GM19328 (cell line): ENCODE results near the gene BRSK2.

Experiments
- ATAC-seq: cut with Tn5 transposase; IDR thresholded peaks from one replicate; pipeline ENCODE4 v1.9.1; 2021; ENCODE audit warnings: mild to moderate bottlenecking, moderate library complexity; ENCODE audit not compliant: unreplicated experiment

Gene BRSK2

DNA sequence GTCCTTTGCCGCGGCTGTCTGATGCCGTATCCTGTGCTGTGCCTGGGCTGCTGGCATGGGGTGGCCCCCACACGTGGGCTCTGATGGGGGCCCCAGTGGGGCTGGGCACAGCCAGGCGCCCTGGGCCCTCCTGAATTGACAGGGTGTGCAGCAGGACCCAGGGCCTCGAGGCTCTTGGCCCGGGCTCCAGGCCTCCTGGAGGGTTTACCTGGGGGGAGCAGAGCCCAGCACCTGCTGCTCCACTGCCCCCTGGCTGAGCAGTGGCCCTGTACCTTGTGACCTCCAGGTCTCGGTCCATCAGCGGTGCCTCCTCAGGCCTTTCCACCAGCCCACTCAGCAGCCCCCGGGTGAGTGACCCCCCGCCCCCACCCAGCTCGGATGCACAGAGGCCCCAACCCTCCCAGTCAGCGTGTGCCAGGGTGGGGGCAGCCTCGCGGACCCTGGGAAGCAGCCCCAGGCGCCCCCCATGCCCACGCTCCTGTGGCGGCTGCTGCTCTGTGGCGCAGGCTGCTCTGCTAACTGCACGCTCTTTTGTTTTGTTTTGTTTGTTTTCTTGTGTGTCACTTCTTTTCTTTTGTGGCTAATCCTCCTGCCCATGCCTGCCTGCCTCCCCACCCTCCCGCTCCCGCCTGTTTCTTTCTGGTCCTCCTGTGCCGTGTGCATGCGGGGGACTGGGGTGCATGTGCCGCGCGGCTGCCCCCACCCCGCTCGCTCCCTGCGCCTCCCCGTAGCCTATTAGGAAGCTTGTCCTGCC is 59.9 kb downstream of the BRSK2 start:
- ATAC-seq: no peak

DNA sequence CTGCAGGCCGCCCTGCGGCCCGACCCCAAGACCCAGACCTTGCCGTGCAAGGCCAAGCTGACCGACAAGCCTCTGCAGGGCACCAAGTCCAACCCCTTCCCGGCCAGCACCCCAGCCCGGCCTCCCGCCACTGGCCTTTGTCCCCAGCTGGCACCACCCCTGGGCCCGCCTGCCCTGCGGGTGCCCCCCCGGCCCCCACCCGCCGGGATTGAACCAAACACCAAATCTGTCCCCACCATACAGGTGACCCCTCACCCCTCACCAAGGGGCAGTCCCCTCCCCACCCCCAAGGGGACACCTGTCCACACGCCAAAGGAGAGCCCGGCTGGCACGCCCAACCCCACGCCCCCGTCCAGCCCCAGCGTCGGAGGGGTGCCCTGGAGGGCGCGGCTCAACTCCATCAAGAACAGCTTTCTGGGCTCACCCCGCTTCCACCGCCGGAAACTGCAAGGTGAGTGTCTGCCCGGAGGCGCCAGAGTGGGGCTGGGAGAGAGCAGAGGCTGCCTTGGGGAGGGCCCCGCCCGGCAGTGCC is 60.7 kb downstream of the BRSK2 start:
- ATAC-seq: no peak

DNA sequence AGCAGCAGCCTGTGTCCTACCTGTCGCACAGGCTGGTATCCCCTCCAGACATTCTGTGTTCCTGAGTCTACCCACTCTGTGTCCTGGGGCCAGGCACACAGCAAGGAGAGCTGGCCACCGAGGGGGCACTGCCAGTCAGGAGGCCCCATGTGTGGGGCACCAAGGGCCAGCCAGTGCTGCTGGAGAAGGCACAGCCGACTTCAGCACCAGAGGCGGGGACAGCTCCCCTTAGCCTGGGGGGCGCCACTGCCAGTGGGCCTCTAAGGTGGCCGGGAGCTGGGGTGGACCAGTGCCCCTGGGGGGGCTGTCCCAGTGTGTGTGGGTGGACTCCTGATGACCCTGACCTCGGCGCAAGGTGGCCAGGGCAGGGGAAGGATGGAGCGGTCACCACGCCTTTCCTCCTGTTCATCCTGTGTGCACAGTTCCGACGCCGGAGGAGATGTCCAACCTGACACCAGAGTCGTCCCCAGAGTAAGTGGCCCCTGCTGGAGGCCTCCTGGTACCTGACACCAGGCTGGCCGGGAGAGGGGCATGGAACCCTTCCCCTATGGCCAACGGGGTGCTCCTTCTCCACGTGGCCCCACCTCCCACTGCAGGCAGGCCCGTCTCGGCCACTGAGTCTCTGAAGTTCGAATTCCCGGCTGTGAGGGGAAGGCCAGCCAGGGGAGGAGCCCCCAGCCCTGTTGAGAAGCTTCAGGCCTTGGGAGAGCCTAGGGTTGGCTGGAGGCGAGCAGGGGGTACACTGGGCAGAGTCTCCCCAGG is 61.4 kb downstream of the BRSK2 start:
- ATAC-seq: no peak

DNA sequence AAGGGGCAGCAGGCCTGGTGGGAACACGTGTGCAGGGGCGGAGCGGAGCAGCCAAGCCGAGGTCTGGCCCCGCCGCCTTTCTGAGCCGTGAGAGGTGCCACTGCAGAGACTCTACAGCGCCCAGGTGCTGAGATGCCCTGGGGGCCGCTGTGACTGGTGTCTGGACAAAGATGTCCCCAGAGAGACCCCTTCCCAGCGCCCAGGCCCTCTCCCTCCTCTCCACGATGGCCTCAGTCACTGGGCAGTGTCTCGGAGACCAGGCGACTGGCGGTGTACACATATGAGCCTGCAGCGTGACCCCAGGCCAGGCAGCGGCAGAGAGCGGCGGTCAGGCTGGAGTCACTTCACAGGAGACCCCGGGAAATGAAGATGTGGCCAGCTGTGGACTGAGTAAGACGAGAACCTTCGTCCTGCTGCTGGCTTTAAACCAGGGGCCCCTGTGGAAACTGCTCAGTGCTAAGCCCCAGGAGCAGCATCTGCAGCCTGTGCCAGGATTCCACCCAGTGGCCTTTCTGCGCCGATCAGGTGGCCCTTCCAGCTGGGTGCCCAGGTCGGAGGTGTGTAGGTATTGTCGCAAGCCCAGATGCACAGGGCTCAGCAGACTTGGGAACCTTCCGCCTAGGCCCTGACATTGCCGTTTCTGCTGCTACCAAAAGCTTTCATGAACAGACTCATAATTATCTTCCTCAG is 62.2 kb downstream of the BRSK2 start:
- no peak for ATAC-seq

DNA sequence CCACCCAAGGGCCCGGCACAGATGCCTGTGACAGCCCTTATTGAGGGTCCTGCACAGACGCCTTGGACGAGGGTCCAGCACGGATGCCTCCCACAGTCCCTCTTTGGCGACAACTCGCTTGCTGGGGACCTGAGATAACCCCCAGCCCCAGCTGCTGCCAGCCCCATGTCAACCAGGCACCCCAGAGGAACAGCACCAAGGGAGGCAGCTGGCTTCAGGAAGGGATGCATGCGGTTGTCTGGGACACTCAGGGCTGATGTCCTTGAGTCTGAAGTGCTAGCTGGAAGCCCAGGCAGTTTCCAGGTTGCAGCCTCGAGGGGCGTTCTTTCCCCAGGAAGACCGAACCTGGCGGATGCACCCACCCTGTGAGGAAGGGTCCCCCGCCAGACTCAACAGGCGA is 63.0 kb downstream of the BRSK2 start:
- ATAC-seq: no peak

DNA sequence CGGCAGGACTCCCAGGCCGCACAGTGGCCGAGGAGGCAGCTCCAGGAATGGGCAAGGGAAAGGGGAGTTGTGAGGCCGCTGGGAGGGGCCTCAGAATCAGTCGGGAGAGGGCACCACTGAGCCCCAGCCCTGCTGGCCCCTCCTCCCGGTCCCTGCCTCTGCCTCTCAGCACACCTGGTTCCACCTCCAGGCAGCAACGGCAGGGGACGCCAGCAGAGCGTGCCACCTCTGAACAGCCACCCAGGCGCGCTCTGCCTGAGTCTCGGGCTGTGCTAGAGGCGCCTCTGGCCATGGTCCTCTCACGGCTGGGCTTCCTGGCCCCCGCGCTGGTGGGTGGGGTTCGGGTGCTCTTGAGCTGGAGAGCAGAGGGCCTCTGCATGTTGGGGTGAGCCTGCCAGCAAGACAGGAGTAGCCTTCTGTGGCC is 63.9 kb downstream of the BRSK2 start:
- ATAC-seq: no peak

DNA sequence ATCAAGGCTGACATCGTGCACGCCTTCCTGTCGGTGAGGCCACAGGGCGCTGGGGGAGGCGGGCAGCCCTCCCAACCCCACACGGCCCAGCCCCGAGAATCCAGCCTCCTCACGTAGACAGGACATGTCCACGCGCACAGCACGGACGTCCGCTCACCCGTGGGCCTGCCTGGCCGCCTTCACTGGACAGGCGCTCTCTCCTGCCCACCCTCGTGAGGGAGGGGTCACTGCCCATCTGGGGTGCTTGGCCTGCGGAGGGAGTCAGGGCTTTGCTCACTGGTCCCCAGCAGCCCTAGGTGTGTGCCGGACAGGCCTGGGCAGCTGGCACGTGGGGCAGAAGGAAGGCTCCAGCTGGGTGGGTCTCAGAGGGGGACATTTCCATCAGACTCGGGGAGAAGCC is 64.8 kb downstream of the BRSK2 start:
- ATAC-seq: no peak

DNA sequence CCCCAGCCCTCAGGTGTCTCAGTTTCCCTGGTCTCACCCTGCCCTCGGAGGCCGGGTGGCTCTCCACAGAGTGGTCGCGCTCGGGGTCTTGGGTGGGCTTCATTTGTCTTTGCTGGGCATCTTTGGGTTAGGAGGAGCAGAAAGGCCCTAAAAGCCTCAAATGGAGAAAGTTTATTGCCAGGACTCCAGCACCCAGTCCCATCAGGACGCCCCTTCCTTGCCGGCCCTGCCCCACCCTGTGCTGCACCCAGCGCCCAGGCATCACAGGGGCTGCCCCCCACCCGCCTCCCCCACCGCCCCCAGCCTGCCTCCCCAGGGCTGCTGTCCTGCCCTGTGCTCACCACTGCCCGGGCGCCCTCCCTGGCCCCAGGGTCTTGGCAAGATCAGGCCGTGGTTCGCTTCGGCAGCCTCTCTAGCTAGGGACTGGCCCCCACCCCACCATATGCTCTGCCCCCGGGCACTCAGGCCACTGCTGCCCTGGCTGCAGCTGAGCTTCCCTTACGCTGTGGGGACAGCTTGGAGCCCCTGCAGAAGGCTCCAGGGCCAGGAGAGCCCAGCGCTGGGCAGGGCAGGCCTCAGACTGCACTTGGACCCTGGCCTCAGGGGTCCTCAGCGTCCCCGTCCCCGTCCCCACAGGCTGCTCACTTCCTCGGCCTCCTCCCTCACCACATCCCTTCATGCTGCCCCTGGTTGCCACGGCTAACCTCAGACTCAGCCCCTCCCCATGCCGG is 65.5 kb downstream of the BRSK2 start:
- no peak for ATAC-seq

DNA sequence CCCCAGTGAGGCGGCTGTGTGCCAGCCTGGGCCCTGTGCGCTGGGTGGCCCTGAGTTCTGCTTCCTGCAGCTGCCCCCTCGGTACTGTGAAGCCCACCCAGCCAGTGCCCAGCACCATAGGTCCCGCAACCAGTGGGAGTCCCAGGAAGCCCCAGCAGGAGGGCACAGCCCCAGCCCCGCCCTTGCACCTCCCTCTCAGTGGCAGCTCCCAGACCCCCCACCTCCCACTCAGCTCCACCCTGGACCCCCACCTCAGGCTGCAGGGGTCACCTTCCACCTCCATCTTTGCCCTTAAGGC is 66.0 kb downstream of the BRSK2 start:
- ATAC-seq: no peak

DNA sequence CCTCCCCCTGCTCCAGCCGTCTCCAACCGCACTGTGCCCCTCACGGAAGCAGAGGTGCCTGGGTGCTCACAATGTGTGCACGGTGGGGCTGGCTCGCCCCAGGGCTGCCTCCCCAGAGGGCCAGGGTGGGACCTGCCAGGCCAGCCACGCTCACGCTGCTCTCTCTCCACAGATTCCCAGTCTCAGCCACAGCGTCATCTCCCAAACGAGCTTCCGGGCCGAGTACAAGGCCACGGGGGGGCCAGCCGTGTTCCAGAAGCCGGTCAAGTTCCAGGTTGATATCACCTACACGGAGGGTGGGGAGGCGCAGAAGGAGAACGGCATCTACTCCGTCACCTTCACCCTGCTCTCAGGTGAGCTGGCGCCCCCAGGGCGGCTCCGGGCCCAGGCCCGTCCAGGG is 66.4 kb downstream of the BRSK2 start:
- ATAC-seq: no peak

DNA sequence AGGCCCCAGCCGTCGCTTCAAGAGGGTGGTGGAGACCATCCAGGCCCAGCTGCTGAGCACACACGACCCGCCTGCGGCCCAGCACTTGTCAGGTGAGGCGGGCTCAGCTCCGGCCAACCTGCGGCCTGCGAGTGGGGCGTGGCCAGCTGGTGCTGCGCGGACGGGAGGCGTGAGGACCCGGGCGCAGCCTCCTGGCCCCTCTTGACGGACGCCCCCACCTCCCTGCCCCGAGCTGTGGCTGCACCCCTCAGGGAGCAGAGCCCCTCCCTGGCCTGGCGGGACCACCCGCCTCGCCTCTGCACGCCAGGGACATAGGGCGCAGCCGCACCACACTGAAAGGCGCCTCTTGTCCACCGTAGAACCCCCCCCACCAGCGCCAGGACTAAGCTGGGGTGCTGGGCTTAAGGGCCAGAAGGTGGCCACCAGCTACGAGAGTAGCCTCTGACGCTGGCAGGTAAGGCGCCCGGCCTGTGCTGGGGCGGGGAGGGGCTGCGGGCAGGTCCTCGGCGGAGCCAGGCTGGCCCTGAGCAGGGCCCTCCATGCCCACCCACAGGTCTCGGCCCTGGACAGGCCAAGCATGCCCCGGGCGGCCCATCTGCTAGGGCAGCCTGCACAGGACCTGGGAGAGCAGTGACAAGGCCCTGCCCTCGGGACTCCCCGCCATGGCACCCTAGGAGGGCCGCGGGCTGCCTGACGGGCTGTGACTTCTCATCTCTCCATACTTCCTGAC is 67.0 kb downstream of the BRSK2 start:
- ATAC-seq: no peak

DNA sequence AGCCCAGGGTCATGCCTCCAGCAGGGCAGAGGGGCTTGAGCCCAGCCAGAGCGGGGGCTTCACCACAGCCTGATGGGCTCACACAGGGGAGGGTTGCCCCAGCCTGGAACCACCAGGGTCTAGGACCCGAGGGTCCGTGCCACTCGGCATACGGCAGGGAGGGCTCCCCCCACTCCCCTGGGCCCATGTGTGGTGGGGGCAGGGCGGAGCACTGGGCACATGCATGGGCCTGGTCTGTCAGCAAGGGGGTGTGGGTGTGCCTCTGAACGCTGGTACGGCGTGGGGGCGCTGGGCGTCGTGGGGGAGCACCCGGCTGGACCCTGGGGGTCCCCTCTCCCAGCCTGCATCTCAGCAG is 67.6 kb downstream of the BRSK2 start:
- ATAC-seq: no peak

DNA sequence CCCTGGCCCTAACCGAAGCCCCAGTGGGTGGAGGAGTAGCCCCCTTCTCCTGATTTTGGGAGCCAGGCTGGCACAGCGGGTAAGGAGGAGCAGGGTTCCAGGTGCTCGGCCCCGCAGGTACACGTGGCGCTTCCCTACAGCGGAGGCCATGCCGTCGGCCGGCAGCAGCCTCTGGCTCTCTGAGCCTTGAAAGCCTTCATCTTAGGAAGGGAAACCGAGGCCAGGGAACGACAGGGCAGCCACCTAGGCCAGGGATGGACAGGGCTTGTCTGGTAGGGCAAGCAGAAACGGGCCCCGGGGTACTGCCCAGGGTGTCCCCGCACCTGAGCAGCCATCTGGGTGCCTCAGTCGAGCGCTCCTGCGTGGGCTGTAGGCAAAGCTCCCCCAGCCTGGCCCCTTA is 68.1 kb downstream of the BRSK2 start:
- ATAC-seq: no peak

DNA sequence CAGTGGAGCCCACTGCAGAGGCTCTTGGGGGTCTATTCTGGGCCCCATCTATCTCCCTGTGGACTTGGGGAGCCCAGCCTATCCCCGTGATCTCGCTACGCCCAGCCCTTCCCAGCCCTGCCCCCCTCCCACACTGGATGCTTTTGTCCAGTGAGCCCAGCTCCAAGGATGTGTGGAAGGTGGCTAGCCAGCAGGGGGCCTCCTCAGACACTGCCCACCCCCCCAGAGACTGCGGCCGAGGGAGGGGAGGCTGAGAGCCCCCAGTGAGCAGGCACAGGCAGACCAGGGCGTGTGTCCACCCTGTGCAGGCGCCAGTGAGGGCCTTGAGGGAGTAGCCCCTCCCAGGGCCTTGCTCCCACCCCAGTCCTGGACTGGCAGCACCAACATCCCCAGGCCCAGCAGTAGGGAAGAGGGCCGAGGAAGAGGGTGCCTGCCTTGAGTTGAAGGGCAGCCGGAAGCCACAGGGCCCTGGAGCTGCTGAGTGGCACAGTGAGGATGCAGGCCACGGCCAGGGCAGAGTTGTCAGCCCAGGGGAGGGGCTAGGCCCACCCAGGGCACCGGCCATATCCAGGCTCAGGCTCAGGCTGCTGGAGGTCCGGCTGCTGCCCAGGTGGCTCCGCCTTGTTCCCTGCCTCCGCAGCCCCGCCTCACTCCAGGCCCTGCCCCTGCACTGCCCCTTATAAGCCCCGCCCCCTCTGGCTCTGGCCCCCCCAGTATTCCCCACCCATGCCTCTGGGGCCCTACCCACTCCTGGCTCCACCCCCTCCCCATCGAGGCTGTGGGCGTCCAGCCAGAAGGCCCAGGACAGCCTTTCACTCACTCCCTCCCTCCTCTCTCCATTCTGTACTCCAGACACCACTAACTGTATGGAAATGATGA is 68.8 kb downstream of the BRSK2 start:
- ATAC-seq: no peak

DNA sequence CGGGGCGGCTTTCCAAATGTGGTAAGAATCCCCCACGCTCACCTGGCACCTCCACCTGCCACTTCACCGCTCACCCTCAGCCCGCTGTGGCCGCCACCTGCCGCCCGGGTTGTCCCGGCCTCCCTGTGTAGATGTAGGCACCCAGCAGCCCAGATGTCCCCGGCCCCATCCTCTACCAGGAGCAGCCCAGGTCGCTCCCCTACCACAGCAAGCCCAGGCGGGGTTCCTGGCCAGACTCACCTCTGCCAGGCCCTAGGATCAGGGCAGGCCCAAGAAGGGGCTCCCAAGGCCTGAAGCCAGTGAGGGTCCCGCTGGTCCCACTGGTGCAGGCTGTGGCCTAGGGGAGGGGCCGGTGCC is 69.5 kb downstream of the BRSK2 start:
- ATAC-seq: no peak

DNA sequence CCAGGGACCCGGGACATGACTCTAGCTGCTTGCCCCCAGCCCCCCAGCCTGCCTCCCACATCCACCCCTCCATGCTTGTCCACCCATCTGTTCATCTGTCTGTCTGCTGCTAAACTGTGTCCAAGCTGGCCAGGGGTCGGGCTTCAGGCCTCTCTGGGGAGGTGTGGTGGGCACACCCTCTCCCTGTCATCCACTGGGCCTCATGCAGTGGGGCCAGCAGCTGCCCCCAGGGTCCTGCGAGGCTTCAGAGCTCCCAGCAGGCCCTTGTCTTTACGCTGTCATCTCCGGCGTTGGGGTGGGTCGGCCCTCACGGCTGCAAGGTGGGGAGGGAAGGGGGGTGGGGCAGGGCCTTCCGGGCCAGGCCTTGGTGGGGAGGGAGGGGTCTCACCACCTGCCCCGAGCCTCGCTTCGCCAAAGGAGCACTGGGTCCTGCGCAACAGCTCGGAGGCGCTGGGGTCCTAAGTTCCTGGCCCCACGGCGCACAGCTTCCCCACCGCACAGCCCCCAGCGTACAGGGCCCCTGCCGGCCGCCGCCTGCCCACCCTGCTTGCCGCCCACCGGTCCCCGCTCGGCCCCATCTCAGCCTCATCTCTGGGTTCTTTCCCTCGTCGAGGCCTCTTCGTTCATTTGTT is 70.1 kb downstream of the BRSK2 start:
- ATAC-seq: no peak

DNA sequence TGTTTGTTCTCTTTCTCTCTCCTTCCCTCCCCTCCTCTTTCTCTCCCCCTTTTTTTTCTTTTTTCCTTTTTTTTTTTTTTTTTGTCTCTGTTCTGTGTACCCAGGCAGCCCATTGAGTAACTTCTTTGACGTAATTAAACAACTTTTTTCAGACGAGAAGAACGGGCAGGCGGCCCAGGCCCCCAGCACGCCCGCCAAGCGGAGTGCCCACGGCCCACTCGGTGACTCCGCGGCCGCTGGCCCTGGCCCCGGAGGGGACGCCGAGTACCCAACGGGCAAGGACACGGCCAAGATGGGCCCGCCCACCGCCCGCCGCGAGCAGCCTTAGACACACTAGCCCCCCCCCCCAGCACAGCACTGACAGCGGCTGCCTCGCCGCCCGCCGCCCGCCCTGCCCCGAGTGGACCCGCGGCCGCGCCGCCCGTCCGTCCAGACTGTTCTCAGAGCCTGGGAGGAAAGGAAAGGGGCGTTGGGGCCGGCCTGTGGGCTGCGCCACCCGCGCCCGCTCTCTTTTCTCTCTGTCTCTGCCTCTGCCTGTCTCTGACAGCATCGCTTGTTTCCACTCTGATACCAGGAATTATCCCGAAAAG is 70.8 kb downstream of the BRSK2 start:
- ATAC-seq: no peak

DNA sequence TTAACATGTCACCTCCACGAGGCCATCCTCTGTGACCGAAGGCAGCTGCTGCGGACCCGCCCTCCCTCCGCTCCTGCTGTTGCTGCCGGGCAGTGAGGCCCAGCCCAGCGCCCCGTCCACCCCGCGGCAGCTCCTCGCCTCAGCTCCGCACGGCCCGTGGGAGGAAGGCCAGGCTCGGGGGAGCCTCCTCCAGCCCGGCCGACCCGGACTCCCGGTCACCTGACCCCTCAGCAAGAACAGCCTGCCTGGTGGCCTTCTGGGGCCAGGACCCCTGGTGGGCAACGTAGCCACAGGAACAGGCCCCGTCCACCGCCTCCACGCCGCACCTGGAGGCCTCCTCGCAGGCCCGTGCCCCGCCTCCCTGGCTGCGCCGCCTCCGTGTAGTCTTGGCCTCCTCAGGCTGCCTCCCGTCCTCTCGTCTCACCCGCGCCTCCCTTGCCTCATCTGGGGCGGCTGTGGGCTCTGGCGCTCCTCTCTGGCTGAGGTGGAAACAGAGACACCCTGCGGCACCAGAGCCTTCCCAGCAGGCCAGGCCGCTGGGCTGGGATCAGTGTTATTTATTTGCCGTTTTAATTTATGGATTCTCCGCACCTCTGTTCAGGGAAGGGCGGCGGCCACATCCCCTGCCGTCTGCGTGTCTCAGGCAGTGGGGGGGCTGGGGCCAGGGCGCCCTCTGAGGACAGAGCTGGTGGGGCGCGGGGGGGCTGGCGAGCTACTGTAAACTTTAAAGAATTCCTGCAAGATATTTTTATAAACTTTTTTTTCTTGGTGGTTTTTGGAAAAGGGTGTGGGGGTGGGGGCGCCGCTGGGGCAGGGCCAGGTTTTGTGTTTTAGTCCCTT is 71.5 kb downstream of the BRSK2 start:
- no peak for ATAC-seq
